Measurements from ENCODE around the gene ANGPTL4.
"Not testable (repeated sequence)": the region's sequence is repeated elsewhere in the genome, so short reads cannot be mapped to it uniquely, and the experiment has no call there.

The ANGPTL4 gene

GRCh38 chr19:8342684-8343482, 21.1 kb upstream of the ANGPTL4 start, which contains the start of gene KANK3:
Gene KANK3 (minus strand): TSS chr19:8343262. CDS start chr19:8337828, 5,434 bp downstream.
- Mint-ChIP-seq H3K9me3 (no peaks in the 10 kb centered on the region), H3K4me3 (peak within 1 kb of the TSS; percentile 82), H3K27ac (no peak within 1 kb of the TSS)

DNA sequence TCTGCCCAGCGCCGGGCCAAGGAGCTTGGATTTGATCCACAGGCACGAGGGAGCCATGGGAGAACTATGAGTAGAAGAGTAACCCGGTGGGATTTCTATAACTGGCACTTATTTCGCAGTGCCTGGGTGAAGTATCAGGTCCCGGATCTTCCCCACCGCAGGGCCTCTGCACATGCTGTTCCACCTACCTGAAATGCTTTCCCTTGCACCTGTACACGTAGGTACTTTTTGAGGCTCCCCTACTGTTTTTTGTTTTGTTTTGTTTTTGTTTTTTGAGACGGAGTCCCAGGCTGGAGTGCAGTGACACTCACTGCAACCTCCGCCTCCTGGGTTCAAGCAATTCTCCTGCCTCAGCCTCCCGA, 20.5 kb upstream of the ANGPTL4 start:
- Mint-ChIP-seq H3K27ac (no peak overlapping the region), H3K27me3 (no peaks in the 10 kb centered on the region), H3K4me3 (peak overlapping the region; percentile 82), H3K36me3 (no peaks in the 10 kb centered on the region), H3K4me1 (peaks cover 11% of the 10 kb centered on the region), H3K9me3 (no peaks in the 10 kb centered on the region)

More at GRCh38 chr19:8342684-8343482, 21.1 kb upstream of the ANGPTL4 start, which contains the start of gene KANK3:
- H3K27me3 Mint-ChIP-seq, result peaks cover 3% of the 10 kb centered on the region
- peaks cover 11% of the 10 kb centered on the region for H3K4me1 Mint-ChIP-seq
- no peaks in the 10 kb centered on the region for H3K36me3 Mint-ChIP-seq

DNA sequence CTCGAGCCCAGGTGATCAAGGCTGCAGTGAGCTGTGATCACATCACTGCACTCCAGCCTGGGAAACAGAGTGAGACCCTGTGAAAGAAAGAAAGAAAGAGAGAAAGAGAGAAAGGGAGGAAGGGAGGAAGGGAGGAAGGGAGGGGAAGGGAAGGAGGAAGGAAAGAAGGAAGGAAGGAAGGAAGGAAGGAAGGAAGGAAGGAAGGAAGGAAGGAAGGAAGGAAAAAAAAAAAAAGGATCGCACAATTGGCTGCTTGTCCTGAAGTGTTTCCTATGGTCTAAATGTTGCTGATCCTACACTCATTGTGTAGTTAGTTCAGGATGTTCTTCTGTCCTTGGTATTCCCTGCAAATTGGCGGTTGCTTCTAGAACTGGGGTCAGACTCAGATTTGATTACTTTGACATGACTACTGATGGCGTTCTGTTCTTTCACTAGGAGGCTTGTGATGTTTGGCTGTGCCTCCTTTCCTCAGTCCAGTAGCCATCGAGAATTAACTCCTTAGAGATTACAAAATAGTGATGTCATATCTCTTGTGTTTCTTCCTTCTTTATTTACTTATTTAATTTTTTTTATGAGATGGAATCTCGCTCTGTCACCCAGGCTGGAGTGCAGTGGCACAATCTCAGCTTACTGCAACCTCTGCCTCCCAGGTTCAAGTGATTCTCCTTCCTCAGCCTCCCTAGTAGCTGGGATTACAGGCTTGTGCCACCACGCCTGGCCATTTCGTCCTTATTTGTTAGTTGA, 14.2 kb upstream of the ANGPTL4 start:
- peaks cover 12% of the 10 kb centered on the region for H3K27me3 Mint-ChIP-seq
- not testable (repeated sequence) for H3K4me1 Mint-ChIP-seq, H3K4me3 Mint-ChIP-seq, H3K36me3 Mint-ChIP-seq, H3K9me3 Mint-ChIP-seq, H3K27ac Mint-ChIP-seq

- peaks cover 12% of the 10 kb centered on the region for H3K27me3 Mint-ChIP-seq
- no peaks in the 10 kb centered on the region for H3K9me3 Mint-ChIP-seq
- peak overlapping the region; percentile 55 for H3K27ac Mint-ChIP-seq
- no peaks in the 10 kb centered on the region for H3K36me3 Mint-ChIP-seq
- no peak overlapping the region for H3K4me3 Mint-ChIP-seq
- no peaks in the 10 kb centered on the region for H3K4me1 Mint-ChIP-seq
Observed at GRCh38 chr19:8352134-8352827, 11.7 kb upstream of the ANGPTL4 start.

- H3K27me3 Mint-ChIP-seq, result peaks cover 12% of the 10 kb centered on the region
- H3K9me3 Mint-ChIP-seq, H3K4me1 Mint-ChIP-seq, H3K36me3 Mint-ChIP-seq, H3K27ac Mint-ChIP-seq, H3K4me3 Mint-ChIP-seq: not testable (repeated sequence)
Observed at GRCh38 chr19:8352845-8353244, 11.1 kb upstream of the ANGPTL4 start.

DNA sequence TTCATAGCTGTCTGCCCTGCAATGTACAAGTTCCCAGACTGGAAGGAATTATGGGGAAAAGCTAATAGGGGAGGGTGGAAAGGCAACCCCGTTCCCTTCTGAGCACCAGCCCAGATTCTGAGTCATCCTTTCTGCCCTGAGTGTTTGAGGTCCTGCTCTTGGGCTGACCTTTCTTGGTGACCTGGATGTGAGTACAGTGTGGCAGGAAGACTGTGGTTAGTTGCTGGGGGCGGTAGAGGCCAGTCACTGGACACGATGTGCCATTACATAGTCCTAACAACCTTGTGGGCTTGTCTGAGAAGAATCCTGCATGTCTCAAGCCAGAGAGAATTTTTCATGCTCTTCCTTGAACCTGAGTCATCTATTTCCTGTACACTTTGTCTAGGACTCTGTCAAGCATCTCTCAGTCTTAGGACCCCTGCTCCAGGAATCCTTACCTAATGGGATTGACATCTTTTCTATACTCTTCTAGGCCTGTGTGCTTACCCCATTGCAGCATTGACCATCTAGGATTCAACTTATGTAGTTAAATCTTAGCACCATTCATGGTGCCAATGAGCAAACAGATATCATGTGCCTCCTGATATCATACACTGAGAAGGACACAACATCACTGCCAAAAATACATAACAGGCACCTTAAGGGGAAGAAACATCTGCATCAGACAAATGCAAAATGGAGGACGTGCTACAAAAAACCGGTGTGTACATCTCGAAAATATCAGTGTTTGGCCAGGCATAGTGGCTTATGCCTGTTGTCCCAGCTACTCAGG, 8.1 kb upstream of the ANGPTL4 start:
- no peaks in the 10 kb centered on the region for H3K4me1 Mint-ChIP-seq
- peaks cover 10% of the 10 kb centered on the region for H3K27me3 Mint-ChIP-seq
- no peaks in the 10 kb centered on the region for H3K36me3 Mint-ChIP-seq
- H3K9me3 Mint-ChIP-seq, result no peaks in the 10 kb centered on the region
- no peak overlapping the region for H3K4me3 Mint-ChIP-seq
- H3K27ac Mint-ChIP-seq, result no peak overlapping the region

- Mint-ChIP-seq H3K27me3 (peaks cover 6% of the 10 kb centered on the region), H3K9me3 (no peaks in the 10 kb centered on the region), H3K27ac (no peak overlapping the region), H3K4me1 (no peaks in the 10 kb centered on the region), H3K36me3 (no peaks in the 10 kb centered on the region), H3K4me3 (no peak overlapping the region)
Observed at GRCh38 chr19:8357007-8357521, 6.9 kb upstream of the ANGPTL4 start.

DNA sequence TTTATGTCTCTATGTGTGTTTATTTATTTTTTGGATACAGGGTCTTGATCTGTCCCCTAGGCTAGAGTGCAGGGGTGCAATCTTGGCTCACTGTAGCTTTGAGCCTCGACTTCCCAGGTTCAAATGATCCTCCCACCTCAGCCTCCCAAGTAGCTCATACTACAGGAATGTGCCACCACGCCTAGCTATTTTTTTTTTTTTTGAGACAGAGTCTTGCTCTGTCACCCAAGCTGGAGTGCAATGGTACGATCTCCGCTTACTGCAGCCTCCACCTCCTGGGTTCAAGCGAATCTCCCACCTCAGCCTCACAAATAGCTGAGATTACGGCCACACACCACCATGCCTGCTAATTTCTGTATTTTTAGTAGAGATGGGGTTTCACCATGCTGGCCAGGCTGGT, 5.0 kb upstream of the ANGPTL4 start:
- Mint-ChIP-seq H3K9me3 (no peaks in the 10 kb centered on the region), H3K27me3 (peaks cover 11% of the 10 kb centered on the region), H3K4me3 (no peak overlapping the region), H3K36me3 (no peaks in the 10 kb centered on the region), H3K27ac (no peak overlapping the region), H3K4me1 (peaks cover 9% of the 10 kb centered on the region)

- H3K9me3 Mint-ChIP-seq, result no peaks in the 10 kb centered on the region
- H3K36me3 Mint-ChIP-seq, result no peaks in the 10 kb centered on the region
- H3K27ac Mint-ChIP-seq, result no peak overlapping the region
- peaks cover 10% of the 10 kb centered on the region for H3K27me3 Mint-ChIP-seq
- peaks cover 9% of the 10 kb centered on the region for H3K4me1 Mint-ChIP-seq
- H3K4me3 Mint-ChIP-seq, result no peak overlapping the region
Observed at GRCh38 chr19:8360196-8360595, 3.8 kb upstream of the ANGPTL4 start.

DNA sequence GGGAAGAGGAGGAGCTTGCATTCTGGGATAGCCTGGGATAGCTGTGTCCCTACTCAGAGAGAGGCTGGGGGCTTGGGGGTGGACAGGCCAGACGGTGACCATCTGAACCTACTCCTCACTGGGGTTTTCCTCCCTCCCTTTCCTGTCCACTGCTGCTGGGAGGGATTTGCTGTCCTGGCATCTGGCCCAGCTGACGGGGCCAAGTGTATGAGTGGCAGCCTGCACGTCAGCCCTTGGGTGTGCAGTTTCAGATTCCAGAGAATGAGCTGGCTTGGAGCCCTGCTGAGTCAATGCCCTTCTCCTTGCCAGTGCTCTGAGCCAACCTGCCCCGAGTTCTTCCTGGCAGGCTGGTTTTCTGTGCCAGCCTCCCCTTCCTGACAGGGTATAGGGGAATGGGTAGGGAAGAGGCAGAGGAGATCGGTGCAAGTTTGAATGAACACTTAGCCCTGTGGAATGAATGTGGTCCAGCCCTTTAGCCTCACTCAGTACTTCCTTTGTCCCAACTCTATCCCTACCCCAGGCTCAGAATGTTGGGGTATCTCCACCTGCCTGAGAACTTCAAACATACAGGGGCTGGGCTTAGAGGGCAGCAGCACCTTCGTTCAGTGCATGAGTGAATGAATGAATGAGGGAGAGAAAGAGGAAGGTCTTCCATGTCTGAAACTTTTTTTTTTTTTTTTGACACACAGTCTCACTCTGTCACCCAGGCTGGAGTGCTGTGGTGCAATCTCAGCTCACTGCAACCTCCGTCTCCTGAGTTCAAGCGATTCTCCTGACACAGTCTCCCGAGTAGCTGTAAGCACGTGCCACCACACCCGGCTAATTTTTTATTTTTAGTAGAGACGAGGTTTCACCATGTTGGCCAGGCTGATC, 1.8 kb upstream of the ANGPTL4 start:
- Mint-ChIP-seq H3K4me3 (no peak overlapping the region), H3K27me3 (peaks cover 15% of the 10 kb centered on the region), H3K36me3 (no peaks in the 10 kb centered on the region), H3K4me1 (peaks cover 9% of the 10 kb centered on the region), H3K9me3 (no peaks in the 10 kb centered on the region), H3K27ac (no peak overlapping the region)

GRCh38 chr19:8366121-8366581, 2.2 kb downstream of the ANGPTL4 start:
- Mint-ChIP-seq H3K9me3 (no peaks in the 10 kb centered on the region), H3K27me3 (peaks cover 25% of the 10 kb centered on the region), H3K36me3 (no peaks in the 10 kb centered on the region), H3K4me1 (peaks cover 13% of the 10 kb centered on the region), H3K27ac (no peak overlapping the region), H3K4me3 (no peak overlapping the region)

DNA sequence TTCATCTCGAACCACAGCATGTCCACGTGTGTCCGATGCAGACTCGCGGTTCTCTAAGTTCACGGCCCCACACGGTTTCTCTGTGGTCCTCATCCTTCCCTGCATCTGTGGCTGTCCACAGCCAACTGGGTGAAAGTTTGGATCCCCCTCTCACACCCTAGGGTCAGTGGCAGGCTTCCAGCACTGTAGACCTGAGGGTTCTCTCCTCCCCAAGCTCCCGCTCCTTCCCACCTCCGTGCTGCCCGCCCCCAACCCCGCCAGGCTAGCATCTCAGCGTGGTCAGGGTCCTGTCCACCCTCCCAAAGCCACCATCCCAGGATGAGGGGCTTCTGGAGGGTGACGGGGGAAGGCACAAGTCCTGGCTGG, 3.0 kb downstream of the ANGPTL4 start:
- Mint-ChIP-seq H3K27ac (no peak overlapping the region), H3K27me3 (peaks cover 23% of the 10 kb centered on the region), H3K4me3 (no peak overlapping the region), H3K4me1 (peaks cover 13% of the 10 kb centered on the region), H3K36me3 (no peaks in the 10 kb centered on the region), H3K9me3 (no peaks in the 10 kb centered on the region)

- no peaks in the 10 kb centered on the region for H3K9me3 Mint-ChIP-seq
- H3K4me1 Mint-ChIP-seq, result peaks cover 13% of the 10 kb centered on the region
- no peak overlapping the region for H3K27ac Mint-ChIP-seq
- H3K4me3 Mint-ChIP-seq, result no peak overlapping the region
- H3K36me3 Mint-ChIP-seq, result no peaks in the 10 kb centered on the region
- peaks cover 21% of the 10 kb centered on the region for H3K27me3 Mint-ChIP-seq
Observed at GRCh38 chr19:8367327-8368001, 3.5 kb downstream of the ANGPTL4 start.

Data from activated naive CD4-positive, alpha-beta T cell treated with anti-CD3 and anti-CD28 coated beads, Interleukin-2, amount 50 U/mL, for 24 hours (primary cell).